Midbrain (tissue), 1 donor: ENCODE measurements around the gene PLA2G4E.

Source experiments
- DNase-seq: peaks from one replicate; lab custom pipeline; 2025; lab: John Stamatoyannopoulos, UW

The PLA2G4E gene, protein sequence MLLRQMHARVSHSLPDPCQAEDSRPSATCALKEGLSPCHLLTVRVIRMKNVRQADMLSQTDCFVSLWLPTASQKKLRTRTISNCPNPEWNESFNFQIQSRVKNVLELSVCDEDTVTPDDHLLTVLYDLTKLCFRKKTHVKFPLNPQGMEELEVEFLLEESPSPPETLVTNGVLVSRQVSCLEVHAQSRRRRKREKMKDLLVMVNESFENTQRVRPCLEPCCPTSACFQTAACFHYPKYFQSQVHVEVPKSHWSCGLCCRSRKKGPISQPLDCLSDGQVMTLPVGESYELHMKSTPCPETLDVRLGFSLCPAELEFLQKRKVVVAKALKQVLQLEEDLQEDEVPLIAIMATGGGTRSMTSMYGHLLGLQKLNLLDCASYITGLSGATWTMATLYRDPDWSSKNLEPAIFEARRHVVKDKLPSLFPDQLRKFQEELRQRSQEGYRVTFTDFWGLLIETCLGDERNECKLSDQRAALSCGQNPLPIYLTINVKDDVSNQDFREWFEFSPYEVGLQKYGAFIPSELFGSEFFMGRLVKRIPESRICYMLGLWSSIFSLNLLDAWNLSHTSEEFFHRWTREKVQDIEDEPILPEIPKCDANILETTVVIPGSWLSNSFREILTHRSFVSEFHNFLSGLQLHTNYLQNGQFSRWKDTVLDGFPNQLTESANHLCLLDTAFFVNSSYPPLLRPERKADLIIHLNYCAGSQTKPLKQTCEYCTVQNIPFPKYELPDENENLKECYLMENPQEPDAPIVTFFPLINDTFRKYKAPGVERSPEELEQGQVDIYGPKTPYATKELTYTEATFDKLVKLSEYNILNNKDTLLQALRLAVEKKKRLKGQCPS

DNA sequence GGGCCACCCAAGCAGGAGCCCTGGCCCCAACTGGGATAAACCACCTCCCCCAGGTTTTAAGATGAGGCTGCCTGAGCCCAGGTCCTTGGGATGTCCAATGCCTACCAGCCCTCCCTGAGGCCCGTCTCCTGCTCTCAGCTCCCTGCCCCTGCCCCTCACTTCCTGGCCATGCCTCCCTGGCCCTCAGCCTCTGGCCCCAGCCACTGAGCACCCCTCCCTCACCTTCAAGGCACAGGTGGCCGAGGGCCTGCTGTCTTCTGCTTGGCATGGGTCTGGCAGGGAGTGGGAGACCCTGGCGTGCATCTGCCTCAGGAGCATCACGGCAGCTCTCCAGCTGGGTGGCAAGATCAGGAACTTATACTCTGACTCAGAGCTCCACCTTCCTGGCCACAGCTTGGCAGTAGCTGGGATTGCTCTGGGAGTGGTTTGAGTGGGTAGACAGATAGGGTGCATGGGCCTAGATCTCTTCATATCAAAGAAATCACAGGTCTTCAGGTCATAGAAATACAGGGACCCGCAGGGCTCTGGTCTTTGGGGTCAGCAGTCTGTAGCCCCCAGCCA, at the start of gene PLA2G4E:
PLA2G4E (minus strand) TSS at position 330 of the 561 bp plus-strand sequence; CDS start at position 318, 12 bp downstream.
- no peak for DNase-seq

DNA sequence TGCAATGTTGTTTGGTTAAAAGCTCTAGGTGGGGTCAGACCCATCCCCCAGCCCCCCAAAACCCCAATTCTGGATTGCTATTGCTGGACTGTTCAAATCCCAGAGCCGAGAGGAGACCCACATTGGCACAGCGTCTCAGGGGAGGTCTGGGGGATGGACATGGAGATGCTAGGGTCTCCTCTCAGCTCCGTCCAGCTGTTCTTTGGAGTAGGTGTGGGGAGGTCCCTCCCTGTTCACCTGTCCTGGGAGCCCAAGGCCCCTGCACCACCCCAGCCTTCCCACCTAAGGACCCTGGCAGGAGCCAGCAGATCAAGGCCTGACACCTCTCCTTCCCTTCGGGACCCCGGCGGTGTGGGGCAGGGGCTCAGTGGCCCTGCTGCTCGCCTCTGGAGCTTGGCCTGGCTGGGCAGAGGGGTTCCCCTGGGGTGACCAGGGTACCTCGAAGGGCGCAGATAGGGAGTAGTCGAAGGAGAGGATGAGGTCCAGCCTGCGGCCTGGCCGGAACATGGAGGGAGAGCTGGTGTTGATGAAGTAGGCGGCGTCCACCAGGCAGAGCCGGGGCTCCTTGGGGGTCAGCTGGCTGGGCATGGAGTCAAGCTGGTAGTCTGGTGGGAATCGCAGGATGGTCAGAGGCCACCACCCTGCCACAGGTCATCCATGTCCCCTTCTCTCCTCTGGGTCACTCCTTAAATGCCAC, 49.6 kb upstream of the PLA2G4E start:
- DNase-seq: no peak

DNA sequence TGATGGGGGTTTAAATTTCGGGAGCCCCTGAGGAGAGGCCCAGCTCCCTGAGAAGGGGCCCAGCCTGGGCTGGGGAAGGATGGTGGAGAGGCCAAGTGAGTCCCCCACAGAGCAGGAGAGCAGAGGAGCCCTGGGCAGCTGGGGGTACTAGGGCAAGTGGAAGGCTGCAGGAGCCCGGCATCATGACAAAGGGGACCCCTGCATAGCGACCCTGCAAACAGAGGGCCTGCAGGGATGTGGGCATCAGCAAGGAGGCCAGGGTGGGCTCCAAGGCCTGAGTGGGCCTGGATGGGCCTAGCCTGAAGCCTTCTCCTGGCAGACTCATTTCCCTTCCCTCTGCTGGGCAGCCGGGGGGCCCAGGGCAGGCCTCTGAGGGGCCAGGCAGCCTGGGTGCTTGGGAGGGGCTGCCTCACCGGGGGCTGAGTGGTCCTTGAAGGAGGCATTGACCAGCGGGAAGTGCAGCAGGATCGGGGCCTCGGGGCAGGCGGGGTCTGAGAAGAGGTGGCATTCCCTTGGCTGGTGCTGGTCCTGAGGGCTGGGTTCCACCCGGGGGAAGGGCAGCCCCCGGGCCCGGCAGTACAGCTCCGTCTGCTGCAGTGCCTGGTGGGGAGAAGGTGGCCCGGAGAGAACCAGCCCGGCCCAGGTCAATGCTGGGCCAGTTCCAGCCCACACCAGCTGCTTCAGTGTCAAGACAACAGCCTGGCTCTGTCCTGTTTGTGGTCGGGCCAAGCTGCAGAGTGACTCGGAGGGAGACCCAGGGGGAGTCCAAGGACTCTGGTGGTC, 48.8 kb upstream of the PLA2G4E start:
- DNase-seq: no peak

DNA sequence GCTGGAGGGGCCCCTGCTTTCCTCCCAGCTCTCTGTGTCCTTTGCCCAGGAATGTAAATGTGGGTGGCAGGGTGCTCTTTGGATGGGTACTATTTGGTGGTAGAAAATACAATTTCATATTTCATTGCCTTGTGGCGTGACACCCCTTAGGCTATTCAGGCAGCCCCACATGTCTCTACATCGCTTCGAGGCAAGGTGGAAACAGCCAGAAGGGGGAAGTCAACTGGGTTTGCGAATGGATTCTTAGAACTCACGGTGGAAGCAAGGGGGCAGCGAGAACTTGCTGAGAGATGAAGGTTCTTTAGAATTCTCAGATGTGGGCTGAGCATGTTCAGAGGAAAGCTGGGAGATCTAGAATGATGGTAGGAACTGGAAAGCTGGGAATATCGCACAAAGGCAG, 48.2 kb upstream of the PLA2G4E start:
- DNase-seq: no peak

DNA sequence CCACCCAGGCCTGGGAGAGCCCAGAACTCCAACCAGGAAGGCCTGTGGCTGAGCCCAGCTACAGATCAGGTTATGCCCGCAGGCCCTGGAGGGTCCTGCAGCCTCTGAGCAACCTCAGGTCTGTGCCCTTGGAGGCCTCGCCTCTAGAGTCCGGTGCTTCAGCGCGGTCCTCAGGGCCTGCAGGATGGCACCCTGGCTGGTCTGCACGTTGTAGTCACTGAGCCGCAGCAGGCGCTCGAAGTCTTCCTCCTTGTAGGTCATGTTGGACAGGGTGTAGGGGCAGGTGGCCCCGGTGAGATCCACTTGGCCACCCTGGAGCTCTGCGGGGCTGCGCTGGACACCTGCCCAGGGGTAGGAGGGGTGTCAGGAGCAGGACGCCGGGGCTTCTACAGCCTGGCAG, 47.8 kb upstream of the PLA2G4E start:
- DNase-seq: no peak

DNA sequence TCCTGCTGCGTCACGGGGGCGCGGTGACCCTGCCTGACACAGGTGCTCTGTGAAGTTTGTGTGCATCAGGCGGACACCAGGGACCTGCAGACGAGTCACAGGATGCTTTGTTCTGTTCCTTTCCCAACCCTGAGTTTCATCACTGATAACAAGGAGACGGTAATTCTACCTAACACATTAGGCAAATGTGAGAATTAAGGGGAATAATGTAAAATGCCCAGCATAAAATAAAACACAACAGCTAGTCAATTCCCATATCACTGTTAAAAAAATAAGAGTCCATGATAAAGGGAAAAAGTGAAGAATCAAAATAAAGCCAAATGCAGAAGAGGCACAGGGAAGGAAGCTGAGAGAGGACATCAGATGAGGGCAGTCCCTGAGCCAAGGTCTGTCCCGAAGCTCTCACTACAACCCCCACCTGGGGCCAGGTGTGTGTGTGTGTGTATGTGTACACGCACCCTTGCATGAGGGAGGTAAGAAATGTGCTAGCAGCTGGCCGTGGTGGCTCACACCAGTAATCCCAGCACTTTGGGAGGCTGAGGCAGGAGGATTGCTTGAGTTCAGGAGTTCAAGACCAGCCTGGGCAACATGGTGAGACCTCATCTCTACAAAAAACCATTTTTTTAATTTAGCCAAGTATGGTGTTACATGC, 46.0 kb upstream of the PLA2G4E start:
- DNase-seq: no peak

DNA sequence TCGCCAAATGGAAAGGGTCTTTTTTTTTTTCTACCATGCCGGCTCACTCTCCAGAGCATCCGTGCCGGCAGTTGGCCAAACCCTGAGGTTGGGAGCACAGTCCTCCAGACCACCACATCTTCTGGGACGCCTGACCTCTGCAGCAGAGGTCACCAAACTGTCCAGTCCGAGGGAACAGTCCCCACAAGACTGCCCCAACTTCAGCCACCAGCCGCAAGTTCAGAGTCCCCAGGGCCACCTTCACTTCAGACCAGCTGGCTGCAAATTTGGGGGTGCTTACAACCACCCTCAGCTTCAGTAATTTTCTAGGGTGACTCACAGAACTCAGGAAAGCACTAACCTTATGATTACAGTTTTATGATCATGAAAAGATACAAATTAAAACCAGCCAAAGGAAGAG, 44.6 kb upstream of the PLA2G4E start:
- DNase-seq: no peak

DNA sequence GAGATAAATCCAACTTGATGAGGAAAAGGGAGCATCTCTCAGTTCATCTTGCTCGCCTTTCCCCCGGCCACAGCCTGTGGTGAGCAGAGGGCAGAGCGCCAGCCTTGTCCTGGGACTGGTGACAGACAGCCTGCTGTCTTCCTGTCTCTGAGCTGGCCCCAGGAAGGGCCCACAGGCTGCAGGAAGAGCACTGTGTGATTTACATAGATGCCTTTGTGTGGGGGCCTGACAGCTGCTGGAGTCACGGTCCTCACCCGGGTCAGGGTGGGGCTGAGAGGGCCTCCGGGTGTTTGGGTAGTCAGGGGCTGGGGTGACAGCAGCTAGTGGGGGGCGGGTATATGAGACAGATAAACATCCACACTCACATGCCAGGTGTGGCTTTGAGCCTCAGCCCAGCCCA, 44.2 kb upstream of the PLA2G4E start:
- DNase-seq: no peak

DNA sequence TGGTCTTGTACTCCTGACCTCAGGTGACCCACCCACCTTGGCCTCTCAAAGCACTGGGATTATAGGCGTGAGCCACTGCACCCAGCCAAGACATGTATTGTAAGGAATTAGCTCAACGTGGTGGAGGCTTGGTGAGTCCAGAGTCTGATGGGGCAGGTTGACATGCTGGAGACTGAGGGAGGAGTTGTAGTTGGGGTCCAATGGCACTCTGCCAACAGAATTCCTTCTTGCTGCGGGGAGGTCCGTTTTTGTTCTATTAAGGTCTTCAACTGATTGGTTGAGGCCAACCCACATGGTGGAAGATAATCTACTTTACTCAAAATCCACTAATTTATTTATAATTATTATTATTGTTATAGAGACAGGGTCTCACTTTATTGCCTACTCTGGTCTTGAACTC, 43.4 kb upstream of the PLA2G4E start:
- no peak for DNase-seq

DNA sequence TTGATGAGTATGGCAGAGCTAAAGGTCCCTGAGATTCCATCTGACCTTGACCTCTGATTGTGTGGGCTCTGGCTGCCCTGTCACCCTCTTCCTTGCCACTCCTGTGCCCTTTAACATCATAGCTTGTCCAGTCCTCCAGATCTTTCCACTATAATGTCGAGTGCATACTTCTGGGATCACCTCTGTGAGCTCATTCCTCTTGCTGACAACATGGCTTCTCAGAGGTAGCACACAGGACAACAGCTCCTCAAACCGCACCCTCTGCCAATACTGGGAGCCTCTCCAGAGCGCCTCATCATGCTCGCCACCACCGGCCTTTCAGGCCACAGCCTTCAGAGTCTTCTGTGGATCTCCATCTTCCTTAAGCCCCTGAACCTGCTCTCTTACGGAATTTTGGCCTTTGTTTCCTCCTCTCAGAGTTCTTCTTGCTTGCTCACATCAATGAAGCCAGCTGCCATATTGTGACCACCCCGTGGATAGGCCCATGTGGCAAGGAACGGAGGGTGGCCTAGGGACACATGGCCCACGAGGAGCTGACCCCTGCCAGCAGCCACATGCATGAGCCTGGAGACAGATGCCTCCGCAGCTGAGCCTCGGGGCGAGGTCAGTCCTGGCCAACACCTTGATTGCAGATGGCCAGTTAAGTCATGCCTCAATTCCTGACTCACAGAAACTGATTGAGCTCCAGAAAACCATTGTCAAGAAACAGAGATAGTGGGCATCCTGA, 42.4 kb upstream of the PLA2G4E start:
- no peak for DNase-seq

DNA sequence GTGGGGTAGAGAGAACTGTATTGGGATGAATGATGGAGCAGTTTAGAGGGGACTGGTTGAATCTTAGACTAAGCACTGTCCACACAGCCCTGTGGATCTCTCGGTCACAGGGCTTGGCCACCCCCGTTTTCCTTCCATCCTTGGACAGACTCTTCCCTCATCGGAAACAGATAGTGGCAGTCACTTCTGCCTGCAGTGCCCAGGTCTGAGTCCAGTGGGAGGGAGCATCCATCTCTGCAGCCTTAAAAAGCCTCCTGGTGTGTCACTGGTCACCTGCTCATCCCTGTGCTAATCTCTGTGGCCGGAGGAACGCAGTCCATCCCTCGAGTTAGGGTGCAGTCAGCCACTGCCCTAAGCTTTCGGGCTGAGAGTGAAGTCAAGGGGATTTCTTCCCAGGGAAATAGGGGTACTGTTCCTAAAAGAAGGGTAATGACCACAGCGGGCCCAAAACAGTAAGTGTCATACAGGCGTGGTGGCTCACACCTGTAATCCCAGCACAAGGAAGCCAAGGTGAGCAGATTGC, 41.5 kb upstream of the PLA2G4E start:
- DNase-seq: no peak

DNA sequence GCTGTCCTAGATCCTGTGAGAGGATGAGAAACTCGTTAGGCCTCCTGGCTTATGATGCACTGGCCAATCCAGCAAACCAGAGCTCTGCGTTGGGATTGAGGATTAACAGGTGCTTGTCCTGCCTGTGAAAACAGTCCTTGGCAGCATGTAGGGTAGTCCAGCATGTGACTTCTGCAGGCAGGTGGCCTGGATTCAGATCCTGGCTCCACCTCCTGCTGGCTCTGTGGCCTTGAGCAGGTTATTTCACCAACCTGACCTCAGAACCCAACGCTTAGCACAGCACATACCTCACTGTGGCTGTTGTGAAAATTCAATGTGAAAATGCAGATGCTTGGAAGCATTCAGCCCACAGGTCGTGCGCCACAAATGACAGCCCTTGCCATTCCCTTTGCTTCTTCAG, 40.0 kb upstream of the PLA2G4E start:
- no peak for DNase-seq

DNA sequence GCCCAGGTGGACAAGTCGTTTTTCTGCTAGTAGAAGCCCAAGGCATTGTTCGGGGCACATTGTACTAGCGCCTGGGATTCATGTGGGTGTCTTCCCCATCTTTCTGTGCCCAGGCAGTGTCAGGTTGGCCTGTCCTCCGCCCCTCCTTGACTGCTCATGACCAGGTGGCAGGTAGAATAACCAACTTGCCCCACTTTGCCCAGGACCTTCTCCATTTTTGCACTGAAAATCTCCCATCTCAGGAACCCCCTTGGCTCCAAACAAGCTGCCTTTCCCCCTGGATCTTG, 39.6 kb upstream of the PLA2G4E start:
- DNase-seq: no peak

DNA sequence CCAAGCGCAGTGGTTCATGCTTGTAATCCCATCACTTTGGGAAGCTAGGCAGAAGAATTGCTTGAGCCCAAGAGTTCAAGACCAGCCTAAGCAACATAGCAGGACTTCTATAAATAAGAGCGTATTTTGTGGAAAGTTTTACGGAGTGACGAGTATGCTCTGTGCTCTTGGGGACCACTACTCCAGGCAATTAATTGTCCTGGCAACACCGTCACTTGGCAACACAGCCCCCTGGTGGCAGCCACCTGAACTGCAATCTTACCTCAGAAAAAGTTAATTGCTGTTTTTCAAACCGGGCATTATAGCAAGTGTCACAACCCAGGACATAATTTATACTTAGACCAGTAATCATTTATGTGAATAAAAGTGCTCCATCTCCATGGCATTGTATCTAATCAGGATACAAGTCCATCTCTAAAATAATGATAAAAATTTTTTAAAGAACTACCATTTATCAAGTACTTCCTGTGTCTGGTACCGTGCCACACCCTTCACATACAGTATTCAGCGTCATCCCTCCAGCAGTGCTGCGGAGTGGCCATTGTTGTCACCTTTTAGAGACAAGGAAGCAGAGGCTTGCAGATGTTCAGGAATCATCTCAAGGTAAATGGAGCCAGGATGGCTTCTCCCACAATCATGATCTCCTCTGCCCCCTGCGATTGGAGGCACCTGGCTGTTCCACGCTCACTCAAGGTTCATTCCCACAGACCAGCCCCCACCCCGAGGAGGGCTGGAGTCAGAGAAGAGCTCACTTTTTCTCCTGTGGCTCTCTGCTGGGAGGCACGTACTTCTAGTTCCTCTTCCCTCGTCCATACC, 39.0 kb upstream of the PLA2G4E start:
- DNase-seq: peak; percentile 40

DNA sequence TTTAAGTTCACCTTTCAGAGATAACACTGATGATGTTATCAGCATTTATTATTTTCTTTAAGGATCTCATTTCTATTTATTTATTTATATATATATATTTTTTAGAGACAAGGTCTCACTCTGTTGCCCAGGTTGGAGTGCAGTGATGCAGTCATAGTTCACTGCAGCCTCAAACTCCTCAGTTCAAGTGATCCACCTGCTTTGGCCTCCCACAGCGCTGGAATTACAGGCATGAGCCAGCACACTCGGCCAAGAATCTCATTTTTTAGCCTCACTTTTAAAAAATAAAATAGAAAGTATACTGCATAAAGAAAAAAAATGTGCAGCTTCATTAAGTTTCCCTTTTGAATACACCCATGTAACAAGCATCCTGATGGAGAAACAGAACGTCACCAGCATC, 37.9 kb upstream of the PLA2G4E start:
- DNase-seq: no peak

DNA sequence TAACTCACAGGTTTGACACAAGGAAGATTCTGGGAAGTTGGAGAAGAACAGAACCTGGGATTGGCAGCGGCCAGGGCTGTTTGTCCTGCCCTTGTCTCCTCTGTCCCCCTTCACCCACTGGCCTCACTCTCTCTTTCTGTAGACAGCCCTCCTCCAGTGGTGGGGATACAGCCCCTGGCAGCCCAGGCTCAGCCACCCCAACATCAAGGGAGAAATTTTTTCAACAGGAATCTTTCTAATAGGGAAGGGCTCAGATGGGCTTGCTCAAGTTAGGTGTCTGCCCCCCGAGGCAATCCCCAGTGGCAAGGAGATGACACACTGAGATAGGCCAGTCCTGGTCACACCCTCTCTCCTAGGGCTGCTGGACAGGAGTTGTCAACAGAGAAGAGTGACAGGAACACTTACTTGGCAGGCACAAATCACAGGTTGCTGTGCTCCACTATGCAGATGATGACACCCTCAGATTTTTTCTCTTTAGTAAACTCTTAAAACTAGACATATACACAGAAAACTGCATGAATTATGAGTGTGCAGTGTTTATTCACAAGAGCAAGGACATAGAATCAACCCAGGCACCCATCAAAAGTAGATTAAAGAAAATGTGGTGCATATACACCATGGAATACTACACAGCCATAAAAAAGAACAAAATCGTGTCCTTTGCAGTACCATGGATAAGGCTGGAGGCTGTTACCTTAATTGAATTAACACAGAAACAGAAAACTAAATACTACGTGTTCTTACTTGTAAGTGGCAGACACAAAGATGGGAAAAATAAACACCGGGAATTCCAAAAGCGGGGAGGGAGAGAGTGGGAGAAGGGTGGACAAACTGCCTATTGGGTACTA, 37.2 kb upstream of the PLA2G4E start:
- DNase-seq: no peak

DNA sequence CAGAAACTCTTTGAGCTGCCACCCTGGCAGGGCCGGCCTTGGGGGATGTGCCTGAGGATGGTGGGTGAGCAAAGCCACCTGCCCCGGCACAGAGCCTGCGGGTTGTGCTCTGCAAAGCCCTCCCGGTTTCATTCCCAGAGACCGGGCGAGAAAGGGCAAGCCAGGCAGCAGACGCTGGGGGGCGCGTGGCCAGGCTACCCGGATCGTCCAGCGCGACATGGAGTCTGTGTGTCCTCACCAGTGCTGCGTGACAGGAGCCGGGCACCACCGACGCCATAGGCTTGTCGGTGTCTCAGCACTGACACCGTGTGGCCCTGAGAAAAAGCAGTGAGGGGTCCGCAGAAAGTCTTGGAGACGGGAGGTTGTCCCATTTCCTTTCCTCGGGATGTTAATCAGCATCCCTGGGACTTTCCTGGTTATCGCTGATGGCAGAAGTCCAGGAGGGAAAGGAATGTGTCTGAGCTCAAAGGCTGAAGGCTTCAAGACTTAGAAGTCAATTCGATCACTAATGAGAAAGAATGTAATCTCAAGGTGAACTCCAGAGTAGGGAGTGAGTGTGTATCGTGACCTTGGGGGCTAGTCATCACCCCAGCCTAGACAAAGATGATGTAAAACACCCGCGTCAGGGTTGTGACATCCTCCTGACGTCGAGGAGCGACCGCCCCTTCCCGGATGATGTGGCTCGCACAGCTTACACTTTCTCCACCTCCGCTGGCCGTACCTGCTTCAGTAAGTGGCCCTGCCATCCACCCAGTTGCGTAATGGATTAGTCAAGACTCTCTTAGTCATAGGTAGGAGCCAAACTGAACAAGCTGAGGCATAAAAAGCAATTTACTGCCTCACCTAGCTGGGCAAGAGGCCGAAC, 36.3 kb upstream of the PLA2G4E start:
- DNase-seq: peak; percentile 39
